PC-9 (cell line): ENCODE data around the gene IRF2. TPM values are rescaled to one million over a fixed set of nuclear protein-coding genes. Genes with fewer than 3 reads are reported as not detected.

Experiments used
- BruUV-seq: library from RNA; stranded (reverse); fragments of 400-500 nt; replicated peaks from 2 replicates; lab custom pipeline; 2021; lab: Mats Ljungman, UMichigan
- CTCF ChIA-PET: fragments of 300-600 bp; sonication (Branson Sonifier 250); formaldehyde crosslinking; loops from one replicate; lab custom pipeline; 2022; ENCODE audit warnings: antibody characterized with exemption; lab: Charles Lee
- POLR2A ChIA-PET: fragments of 300-600 bp; sonication (Branson Sonifier 250); formaldehyde crosslinking; loops from one replicate; lab custom pipeline; 2022; ENCODE audit warnings: antibody characterized with exemption; ENCODE audit not compliant: unreplicated experiment; lab: Charles Lee
- DNase-seq, 2 experiments: peaks; one replicate each; pipeline versions ENCODE4 v3.0.0 to v3.0.0-alpha.2; 2015 to 2022; ENCODE audit warnings: mixed read lengths in 1 of 2
- H2AFZ ChIP-seq: fragments of 200-600 bp; sonication (generic); 2 replicates; pipeline ENCODE4 v1.8.1; 2017; ENCODE audit warnings: antibody characterized with exemption
- H3F3A ChIP-seq: fragments of 200-600 bp; sonication (generic); 2 replicates; pipeline ENCODE4 v1.8.1; 2017; ENCODE audit warnings: antibody characterized with exemption, mild to moderate bottlenecking, low read depth; ENCODE audit not compliant: insufficient read depth
- H3K27ac ChIP-seq: fragments of 200-600 bp; sonication (generic); 2 replicates; pipeline ENCODE4 v1.6.1; 2016; ENCODE audit warnings: mixed run types
- H3K27me3 ChIP-seq: fragments of 200-600 bp; sonication (generic); 2 replicates; pipeline ENCODE4 v1.6.1; 2016; ENCODE audit warnings: low read depth, mixed run types; ENCODE audit not compliant: insufficient read depth
- H3K36me3 ChIP-seq: fragments of 200-600 bp; sonication (generic); 2 replicates; pipeline ENCODE4 v1.6.1; 2016; ENCODE audit warnings: low read depth, mixed run types
- H3K4me1 ChIP-seq: fragments of 200-600 bp; sonication (generic); replicated peaks from 2 replicates; pipeline ENCODE4 v1.6.1; 2016; ENCODE audit warnings: mixed run types; ENCODE audit not compliant: insufficient read depth
- H3K4me2 ChIP-seq: fragments of 200-600 bp; sonication (generic); 2 replicates; pipeline ENCODE4 v1.6.1; 2017; ENCODE audit warnings: mixed run types
- H3K4me3 ChIP-seq: fragments of 200-600 bp; sonication (generic); 2 replicates; pipeline ENCODE4 v1.6.1; 2016; ENCODE audit warnings: mixed run types
- H3K79me2 ChIP-seq: fragments of 200-600 bp; sonication (generic); 2 replicates; pipeline ENCODE4 v1.6.1; 2017; ENCODE audit warnings: low read depth, mixed run types
- H3K9me2 ChIP-seq: fragments of 200-600 bp; sonication (generic); 2 replicates; pipeline ENCODE4 v1.8.1; 2017; ENCODE audit warnings: mild to moderate bottlenecking; ENCODE audit not compliant: insufficient read depth
- H3K9me3 ChIP-seq: fragments of 200-600 bp; sonication (generic); 2 replicates; pipeline ENCODE4 v1.8.1; 2016; ENCODE audit warnings: low read depth; ENCODE audit not compliant: insufficient read depth
- H4K20me1 ChIP-seq: fragments of 200-600 bp; sonication (generic); 2 replicates; pipeline ENCODE4 v1.8.1; 2017; ENCODE audit not compliant: insufficient read depth
- CTCF ChIP-seq: fragments of 200-600 bp; sonication (generic); conservative IDR thresholded peaks from 2 replicates; pipeline ENCODE4 v1.6.1; 2017; ENCODE audit warnings: mixed run types, antibody characterized with exemption, mild to moderate bottlenecking, moderate library complexity
- EZH2 ChIP-seq: fragments of 200-600 bp; sonication (generic); IDR thresholded peaks from 2 replicates; pipeline ENCODE4 v1.8.0; 2017; ENCODE audit warnings: antibody characterized with exemption, low read depth
- intact Hi-C: fragments of 100-400 bp; cut with micrococcal nuclease; formaldehyde crosslinking; loops from one replicate; pipeline ENCODE4 v1.10.0; 2022; ENCODE audit not compliant: unreplicated experiment
- total RNA-seq: library from RNA; stranded (reverse); gene quantifications from 2 replicates; pipeline ENCODE4 v1.2.3, GENCODE V29; 2021

The IRF2 gene
- total RNA-seq, 1 experiment from 2014 or later: 34.4 TPM

GRCh38 chr4:184459413-184459812, 14.9 kb downstream of the IRF2 start:
- intact Hi-C loops: no loop called here
- Histone ChIP-seq H3K4me2 (no peak overlapping the region), H3K4me3 (no peak overlapping the region), H3F3A (no peaks in the 10 kb centered on the region), H2AFZ (no peak overlapping the region), H3K27me3 (no peaks in the 10 kb centered on the region), H3K4me1 (peaks cover 4% of the 10 kb centered on the region; the same call in 1 of the 2 replicates), H3K79me2 (peaks cover 12% of the 10 kb centered on the region), H3K9me2 (no peaks in the 10 kb centered on the region), H4K20me1 (no peaks in the 10 kb centered on the region), H3K27ac (no peak overlapping the region), H3K36me3 (no peaks in the 10 kb centered on the region), H3K9me3 (no peaks in the 10 kb centered on the region)
- DNase-seq: no peak
- no TSS peak for BruUV-seq
- POLR2A ChIA-PET: no interaction called here
- CTCF ChIA-PET: no interaction called here
- TF ChIP-seq EZH2 (no peak), CTCF (no peak)

- ChIA-PET CTCF (no interaction called here), POLR2A (no interaction called here)
- no TSS peak for BruUV-seq
- Histone ChIP-seq H3K4me2 (no peak overlapping the region), H2AFZ (no peak overlapping the region), H3K4me3 (no peak overlapping the region), H3K4me1 (peaks cover 20% of the 10 kb centered on the region), H3F3A (no peaks in the 10 kb centered on the region), H3K9me2 (no peaks in the 10 kb centered on the region), H4K20me1 (no peaks in the 10 kb centered on the region), H3K79me2 (peaks cover 12% of the 10 kb centered on the region), H3K9me3 (no peaks in the 10 kb centered on the region), H3K27me3 (no peaks in the 10 kb centered on the region), H3K27ac (no peak overlapping the region), H3K36me3 (no peaks in the 10 kb centered on the region)
- DNase-seq: no peak
- TF ChIP-seq CTCF: no peak
- no peak for TF ChIP-seq EZH2
- intact Hi-C loops: no loop called here
These were observed 16.7 kb downstream of the IRF2 start for GRCh38 chr4:184457535-184458249.

- no peaks in the 10 kb centered on the region for H4K20me1 ChIP-seq
- H2AFZ ChIP-seq: no peak overlapping the region
- ChIA-PET POLR2A (no interaction called here), CTCF (no interaction called here)
- H3K9me3 ChIP-seq: no peaks in the 10 kb centered on the region
- intact Hi-C loops: no loop called here
- no peaks in the 10 kb centered on the region for H3K27me3 ChIP-seq
- no peaks in the 10 kb centered on the region for H3F3A ChIP-seq
- peaks cover 20% of the 10 kb centered on the region for H3K4me1 ChIP-seq
- no peak for TF ChIP-seq EZH2
- no peak for TF ChIP-seq CTCF
- H3K79me2 ChIP-seq: peaks cover 22% of the 10 kb centered on the region
- no TSS peak for BruUV-seq
- no peak for DNase-seq
- H3K36me3 ChIP-seq: no peaks in the 10 kb centered on the region
- no peak overlapping the region for H3K4me2 ChIP-seq
- no peak overlapping the region for H3K27ac ChIP-seq
- H3K4me3 ChIP-seq: no peak overlapping the region
- no peaks in the 10 kb centered on the region for H3K9me2 ChIP-seq
These were observed 18.0 kb downstream of the IRF2 start for GRCh38 chr4:184456337-184456736.
